K562 (cell line): ENCODE data around the gene MIER2. TPM values are rescaled to one million over a fixed set of nuclear protein-coding genes. Genes with fewer than 3 reads are reported as not detected.

Experiments
- ATAC-seq: fragments of 200-7000 bp; cut with Tn5 transposase; 3 replicates; pipeline ENCODE4 v1.9.1; 2020; ENCODE audit warnings: moderate library complexity
- BruUV-seq: library from RNA; stranded (reverse); fragments of 400-500 nt; replicated peaks from 2 replicates; lab custom pipeline; 2021; lab: Mats Ljungman, UMichigan
- CTCF ChIA-PET: fragments of 300-600 bp; formaldehyde crosslinking; extraction: SDS; loops from one replicate; lab custom pipeline; 2021; ENCODE audit warnings: low intra/inter-chr PET ratio; lab: Yijun Ruan, JAX
- POLR2A ChIA-PET: fragments of 300-600, 350-650 bp; sonication (Branson Sonifier 250); formaldehyde crosslinking; extraction: SDS; loops from one replicate; lab custom pipeline; 2021; ENCODE audit warnings: antibody characterized with exemption, inconsistent platforms; lab: Yijun Ruan, JAX
- DNase-seq, 4 experiments: peaks; one replicate each; pipeline versions ENCODE4 v3.0.0 to v3.0.0-alpha.2; 2011 to 2018; ENCODE audit warnings: low spot score in 3 of 4, mixed read lengths in 3 of 4; ENCODE audit errors: extremely low read depth in 1 of 4
- FAIRE-seq: peaks from 2 replicates; lab custom pipeline; 2011; peaks lifted over from hg19 to GRCh38; lab: Jason Lieb, UNC
- H2AFZ ChIP-seq: 2 replicates; pipeline ENCODE4 v1.6.0; 2011; ENCODE audit warnings: low read depth, low read length, control low read depth, inconsistent platforms
- H3K27ac ChIP-seq: fragments of 200-600 bp; 3 replicates; pipeline ENCODE4 v1.8.0; 2011; ENCODE audit warnings: low read depth, mild to moderate bottlenecking, control low read depth, inconsistent platforms, low read length, moderate library complexity, mixed read lengths; ENCODE audit errors: extremely low read depth
- H3K27me3 ChIP-seq, 2 experiments: fragments of 300-600 bp in 1 of 2; 2 replicates in 1 of 2; 3 replicates in 1 of 2; pipeline versions ENCODE4 v1.6.0 to v1.8.0; 2011; ENCODE audit warnings: inconsistent platforms in 2 of 2, low read length in 2 of 2, mild to moderate bottlenecking in 1 of 2, mixed read lengths in 1 of 2, moderate library complexity in 1 of 2; ENCODE audit not compliant: control insufficient read depth in 2 of 2, insufficient read depth in 2 of 2
- H3K36me3 ChIP-seq: fragments of 300-600 bp; 3 replicates; pipeline ENCODE4 v1.8.0; 2011; ENCODE audit warnings: mild to moderate bottlenecking, low read length, inconsistent platforms; ENCODE audit not compliant: control insufficient read depth, insufficient read depth
- H3K4me1 ChIP-seq, 2 experiments: fragments of 200-600 bp in 1 of 2; replicated peaks in 1 of 2; 2 replicates in 1 of 2; 3 replicates in 1 of 2; pipeline versions ENCODE4 v1.5.1 to v1.8.0; 2011; ENCODE audit warnings: inconsistent platforms in 2 of 2, low read length in 2 of 2, mild to moderate bottlenecking in 1 of 2, mixed read lengths in 1 of 2, moderate library complexity in 1 of 2; ENCODE audit not compliant: control insufficient read depth in 2 of 2, insufficient read depth in 2 of 2
- H3K4me2 ChIP-seq: 2 replicates; pipeline ENCODE4 v1.6.1; 2011; ENCODE audit warnings: low read length, control low read depth, inconsistent platforms, mixed read lengths; ENCODE audit not compliant: insufficient read depth
- H3K4me3 ChIP-seq: fragments of 200-600 bp; sonication (generic), shearing (Covaris generic); 2 replicates; pipeline ENCODE4 v1.5.1; 2016; ENCODE audit warnings: control low read depth, inconsistent platforms
- H3K79me2 ChIP-seq: fragments of 200-600 bp; 3 replicates; pipeline ENCODE4 v1.8.0; 2011; ENCODE audit warnings: low read length, inconsistent platforms; ENCODE audit not compliant: control insufficient read depth, insufficient read depth
- H3K9ac ChIP-seq, 2 experiments: 2 replicates each; pipeline versions ENCODE4 v1.6.0 to v1.6.1; 2011; ENCODE audit warnings: low read depth in 2 of 2, low read length in 2 of 2, control low read depth in 1 of 2, inconsistent platforms in 1 of 2, mild to moderate bottlenecking in 1 of 2, mixed read lengths in 1 of 2; ENCODE audit not compliant: insufficient read depth in 1 of 2
- H3K9me1 ChIP-seq: one replicate; pipeline ENCODE4 v1.6.0; 2011; ENCODE audit warnings: inconsistent platforms, mild to moderate bottlenecking, low read length, moderate library complexity; ENCODE audit not compliant: control insufficient read depth, insufficient read depth
- H3K9me3 ChIP-seq: replicated peaks from 2 replicates; pipeline ENCODE4 v1.5.1; 2011; ENCODE audit warnings: low read depth, low read length, inconsistent platforms; ENCODE audit not compliant: control insufficient read depth, insufficient read depth
- H4K20me1 ChIP-seq: replicated peaks from 2 replicates; pipeline ENCODE4 v1.6.1; 2011; ENCODE audit warnings: low read length, inconsistent platforms, mixed read lengths; ENCODE audit not compliant: control insufficient read depth, insufficient read depth
- L3MBTL2 ChIP-seq: fragments of 450-650 bp; IDR thresholded peaks from 2 replicates; pipeline ENCODE4 v1.6.1; 2016; ENCODE audit warnings: mild to moderate bottlenecking, moderate library complexity
- MYNN ChIP-seq, 2 experiments: sonication (generic); formaldehyde crosslinking in 1 of 2; IDR thresholded peaks; 2 replicates each; pipeline versions ENCODE4 v1.5.0 to v1.6.1; 2016 to 2020; ENCODE audit warnings: antibody characterized with exemption in 1 of 2, missing genetic modification reagents in 1 of 2
- NR1H2 ChIP-seq: sonication (generic); formaldehyde crosslinking; IDR thresholded peaks from 2 replicates; pipeline ENCODE4 v1.4.0; 2020; ENCODE audit warnings: mild to moderate bottlenecking, missing genetic modification reagents
- RB1 ChIP-seq: fragments of 450-650 bp; IDR thresholded peaks from 2 replicates; pipeline ENCODE4 v1.6.1; 2017; ENCODE audit warnings: low read depth, mild to moderate bottlenecking
- WHSC1 ChIP-seq: IDR thresholded peaks from one replicate; pipeline ENCODE4 v1.6.1; 2012; ENCODE audit warnings: low read length, control low read depth, inconsistent platforms
- XRCC4 ChIP-seq: IDR thresholded peaks from one replicate; pipeline ENCODE4 v1.6.1; 2011; ENCODE audit not compliant: insufficient read depth, insufficient read length; ENCODE audit errors: extremely low read depth
- XRCC5 ChIP-seq: fragments of 200-400 bp; formaldehyde crosslinking; IDR thresholded peaks from 2 replicates; pipeline ENCODE4 v1.6.1; 2017; ENCODE audit warnings: low read depth, mild to moderate bottlenecking, low read length
- ZKSCAN1 ChIP-seq: fragments of 150-350 bp; IDR thresholded peaks from 2 replicates; pipeline ENCODE4 v1.6.1; 2016; ENCODE audit warnings: low read depth, low read length
- ZNF282 ChIP-seq: sonication (generic); formaldehyde crosslinking; IDR thresholded peaks from 2 replicates; pipeline ENCODE4 v1.8.1; 2023; ENCODE audit warnings: missing genetic modification reagents
- WGBS: fragments of 100-300 bp; shearing (Covaris generic); methylation state at CpG from one replicate; pipeline ENCODE4 v1.1.6; 2016; ENCODE audit warnings: low coverage, mixed read lengths; ENCODE audit not compliant: insufficient coverage; ENCODE audit errors: missing lambda C conversion rate; 5-methylcytosine and 5-hydroxymethylcytosine counted together
- in situ Hi-C: fragments of 300-500 bp; cut with MboI; formaldehyde crosslinking; loops from 4 replicates; pipeline ENCODE4 v1.15.0; 2018; ENCODE audit warnings: inconsistent platforms, mixed read lengths
- intact Hi-C: fragments of 100-400 bp; cut with micrococcal nuclease; formaldehyde crosslinking; loops from 2 replicates; pipeline ENCODE4 v1.14.2; 2022
- polyA plus RNA-seq, 8 experiments: library from polyadenylated mRNA; depleted of rRNA in 4 of 8; stranded (reverse) in 5 of 8; unstranded in 3 of 8; fragments of >200 nt; fragmentation: Nextera tagmentation in 2 of 8; fragmentation: Illumina TruSeq in 1 of 8; extraction: Ambion mirVana in 2 of 8; extraction: Trizol in 1 of 8; gene quantifications; 2 replicates each; pipeline versions ENCODE4 v1.2.1 to v1.2.3, GENCODE V29; 2011 to 2014; ENCODE audit warnings: inconsistent platforms in 1 of 8, missing spikeins in 1 of 8
- total RNA-seq, 7 experiments: library from RNA; depleted of rRNA in 6 of 7; stranded (reverse); fragments of >200 nt in 6 of 7; fragmentation: Illumina TruSeq in 2 of 7; extraction: Trizol in 2 of 7; gene quantifications; 2 replicates each; pipeline versions ENCODE4 v1.2.1 to v1.2.3, GENCODE V29; 2011 to 2021; ENCODE audit warnings: low replicate concordance in 1 of 7
- TF ChIP-seq, protein P1 (sequence below): fragments of 450-650 bp; conservative IDR thresholded peaks from 2 replicates; pipeline ENCODE4 v1.6.1; 2016; ENCODE audit warnings: missing genetic modification characterization, low read depth, mild to moderate bottlenecking, missing compliant biosample characterization, moderate library complexity
- TF ChIP-seq, protein P2 (sequence below), 2 experiments: fragments of 450-650 bp in 1 of 2; sonication (generic) in 1 of 2; formaldehyde crosslinking; conservative IDR thresholded peaks; 2 replicates each; pipeline versions ENCODE4 v1.4.0 to v1.8.1; 2020 to 2022; ENCODE audit warnings: mild to moderate bottlenecking in 1 of 2, missing genetic modification reagents in 1 of 2

The MIER2 gene
- total and polyA plus RNA-seq, 9 of the 15 experiments (the other 6 are each of a cell fraction or from before 2014, with no cell fraction given) = 0.46 to 34.7 (median 15.6) TPM

DNA sequence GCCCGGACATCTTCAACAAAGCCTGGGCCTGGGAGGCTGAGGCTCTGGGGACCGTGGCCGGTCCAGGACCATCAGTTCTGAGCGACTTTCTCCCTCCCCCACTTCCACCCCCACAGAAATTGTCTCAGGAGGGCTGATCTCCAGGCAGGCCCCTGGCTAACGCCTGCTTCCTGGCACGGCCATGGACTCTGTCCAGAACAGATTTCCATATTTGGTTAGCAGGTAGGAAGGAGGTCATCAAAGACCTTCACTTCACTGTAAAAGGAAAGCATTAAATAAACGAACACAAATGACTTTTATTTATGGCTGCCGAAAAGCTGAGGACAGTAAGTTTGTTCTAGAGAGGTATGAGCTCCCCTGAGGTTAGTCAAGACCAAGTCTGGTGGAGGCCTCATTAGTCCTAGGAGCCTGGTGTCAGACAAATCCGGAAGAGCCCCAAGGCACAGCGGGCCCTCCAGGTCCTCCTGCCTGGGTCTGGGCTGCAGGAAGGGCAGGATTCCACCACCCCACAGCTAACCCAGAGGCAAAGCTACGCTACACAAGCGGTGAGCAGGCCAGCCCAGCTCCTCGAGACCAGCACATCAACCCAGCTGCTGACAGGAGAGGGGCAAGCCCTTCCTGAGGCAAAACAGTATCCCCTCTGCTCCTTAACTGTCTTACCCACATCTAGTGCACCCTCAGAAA lies 48.8 kb downstream of the MIER2 start:
- Histone ChIP-seq H3K79me2 (no peaks in the 10 kb centered on the region), H3K36me3 (no peaks in the 10 kb centered on the region), H3K9me3 (no peaks in the 10 kb centered on the region), H2AFZ (no peak overlapping the region), H3K27me3 (peaks cover 5 to 28% of the 10 kb centered on the region in 2 experiments; a peak in 4 of 5 replicates), H3K4me1 (peaks cover 2 to 32% of the 10 kb centered on the region in 2 experiments; a peak in 3 of 5 replicates), H3K27ac (no peak overlapping the region), H3K4me2 (no peak overlapping the region), H4K20me1 (peaks cover 4% of the 10 kb centered on the region; the same call in 1 of the 2 replicates), H3K4me3 (no peak overlapping the region), H3K9me1 (no peaks in the 10 kb centered on the region), H3K9ac (no peak overlapping the region)
- FAIRE-seq (no peak), DNase-seq (no peak), ATAC-seq (no peak)
- 38% methylated on average over 12 of the region's 13 CpGs for WGBS
- intact Hi-C loops (no loop called here), in situ Hi-C loops (no loop called here)
- BruUV-seq = no TSS peak
- ChIA-PET POLR2A (no interaction called here), CTCF (interaction anchor here (0.6 to 1.6 kb wide), 2 partner anchors 27 to 29 kb away, joined by 3 read pairs; no protein-coding TSS in a partner anchor)
- TF ChIP-seq WHSC1 = no peak
- no peak for TF ChIP-seq NR1H2 (CRISPR knock-in tag)
- TF ChIP-seq L3MBTL2 = no peak
- TF ChIP-seq XRCC4 = no peak
- no peak for TF ChIP-seq ZKSCAN1
- no peak for TF ChIP-seq RB1
- no peak for TF ChIP-seq ZNF282
- no peak for TF ChIP-seq MYNN (IDR thresholded peaks at IDR 0.05)
- TF ChIP-seq MYNN (CRISPR knock-in tag; IDR thresholded peaks at IDR 0.05) = no peak
- TF ChIP-seq XRCC5 = no peak
- TF ChIP-seq, protein P1, sequence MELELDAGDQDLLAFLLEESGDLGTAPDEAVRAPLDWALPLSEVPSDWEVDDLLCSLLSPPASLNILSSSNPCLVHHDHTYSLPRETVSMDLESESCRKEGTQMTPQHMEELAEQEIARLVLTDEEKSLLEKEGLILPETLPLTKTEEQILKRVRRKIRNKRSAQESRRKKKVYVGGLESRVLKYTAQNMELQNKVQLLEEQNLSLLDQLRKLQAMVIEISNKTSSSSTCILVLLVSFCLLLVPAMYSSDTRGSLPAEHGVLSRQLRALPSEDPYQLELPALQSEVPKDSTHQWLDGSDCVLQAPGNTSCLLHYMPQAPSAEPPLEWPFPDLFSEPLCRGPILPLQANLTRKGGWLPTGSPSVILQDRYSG (tag) = no peak
- TF ChIP-seq, protein P2, sequence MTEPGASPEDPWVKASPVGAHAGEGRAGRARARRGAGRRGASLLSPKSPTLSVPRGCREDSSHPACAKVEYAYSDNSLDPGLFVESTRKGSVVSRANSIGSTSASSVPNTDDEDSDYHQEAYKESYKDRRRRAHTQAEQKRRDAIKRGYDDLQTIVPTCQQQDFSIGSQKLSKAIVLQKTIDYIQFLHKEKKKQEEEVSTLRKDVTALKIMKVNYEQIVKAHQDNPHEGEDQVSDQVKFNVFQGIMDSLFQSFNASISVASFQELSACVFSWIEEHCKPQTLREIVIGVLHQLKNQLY (CRISPR knock-in tag; conservative IDR thresholded peaks at IDR 0.05) = no peak
